Neural progenitor cell (in vitro differentiated cells): ENCODE results near the gene CCDC141.

Source experiments
- CTCF ChIP-seq: fragments of 200-600 bp; sonication (generic); IDR thresholded peaks from 2 replicates; pipeline ENCODE4 v1.5.1; 2017; ENCODE audit warnings: antibody characterized with exemption, mild to moderate bottlenecking
- EZH2 ChIP-seq: fragments of 200-600 bp; sonication (generic); IDR thresholded peaks from 2 replicates; pipeline ENCODE4 v1.6.1; 2017; ENCODE audit warnings: antibody characterized with exemption, mild to moderate bottlenecking, moderate library complexity

GRCh38 chr2:178855151-178855550, 194.8 kb downstream of the CCDC141 start:
- TF ChIP-seq EZH2, result no peak
- TF ChIP-seq CTCF, result no peak
